ENCODE measurements around the gene FST.
A peak's percentile ranks its signal among the peaks of the same experiment; 100 is the strongest.

Gene FST, protein sequence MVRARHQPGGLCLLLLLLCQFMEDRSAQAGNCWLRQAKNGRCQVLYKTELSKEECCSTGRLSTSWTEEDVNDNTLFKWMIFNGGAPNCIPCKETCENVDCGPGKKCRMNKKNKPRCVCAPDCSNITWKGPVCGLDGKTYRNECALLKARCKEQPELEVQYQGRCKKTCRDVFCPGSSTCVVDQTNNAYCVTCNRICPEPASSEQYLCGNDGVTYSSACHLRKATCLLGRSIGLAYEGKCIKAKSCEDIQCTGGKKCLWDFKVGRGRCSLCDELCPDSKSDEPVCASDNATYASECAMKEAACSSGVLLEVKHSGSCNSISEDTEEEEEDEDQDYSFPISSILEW

DNA sequence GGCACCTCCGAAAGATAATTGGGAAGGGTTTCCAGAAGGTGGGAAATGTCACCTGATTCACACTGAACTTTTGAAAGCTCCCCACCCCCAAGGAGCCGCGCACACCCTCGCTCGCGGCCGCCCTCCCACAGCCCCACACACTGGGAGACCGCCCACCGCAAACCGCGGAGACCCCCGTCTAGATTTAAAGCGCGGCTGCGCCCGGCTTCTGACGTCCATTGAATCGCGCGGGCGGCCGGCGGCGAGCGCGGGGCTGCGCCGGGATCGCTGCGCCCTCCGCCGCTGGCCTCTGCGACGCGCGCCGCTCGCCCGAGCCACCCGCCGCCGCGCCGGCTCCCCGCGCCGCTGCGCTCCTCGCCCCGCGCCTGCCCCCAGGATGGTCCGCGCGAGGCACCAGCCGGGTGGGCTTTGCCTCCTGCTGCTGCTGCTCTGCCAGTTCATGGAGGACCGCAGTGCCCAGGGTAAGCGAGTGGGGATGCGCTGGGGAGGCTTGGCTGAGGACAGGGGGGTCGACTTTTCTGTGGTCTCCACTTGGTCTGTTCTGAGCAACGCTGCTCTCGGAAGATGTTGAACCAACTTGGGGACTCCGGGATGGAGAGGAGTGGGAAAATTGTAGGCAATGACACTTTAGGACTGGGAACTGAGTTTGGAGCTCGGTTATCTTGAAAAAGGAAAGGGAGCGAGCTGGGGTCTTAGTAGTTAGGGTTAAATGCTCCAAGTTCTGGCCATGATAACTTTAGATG, at the start of gene FST:
Gene FST (plus strand): TSS at position 214 of the 743 bp plus-strand sequence. CDS start 163 bp downstream, at position 377.
- peak; percentile 64 for DNase-seq

DNA sequence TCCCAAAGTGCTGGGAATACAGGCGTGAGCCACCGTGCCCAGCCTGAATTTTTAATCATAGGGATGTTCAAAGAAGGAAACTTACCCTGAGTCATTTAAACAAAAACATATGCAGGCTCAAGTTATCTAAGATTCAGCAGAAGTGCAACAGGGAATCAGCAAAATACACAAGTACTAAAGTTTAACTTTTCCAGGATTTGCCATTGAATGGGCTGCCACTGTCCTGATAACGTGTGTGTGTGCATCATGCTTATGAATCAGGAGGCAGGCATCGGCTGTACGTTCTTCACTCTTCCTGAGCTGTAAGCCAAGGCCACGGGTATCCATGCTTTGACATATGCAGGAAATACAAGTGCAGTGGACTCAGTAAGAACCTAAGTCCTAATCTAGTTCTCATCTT, 48.8 kb upstream of the FST start:
- no peak for DNase-seq

DNA sequence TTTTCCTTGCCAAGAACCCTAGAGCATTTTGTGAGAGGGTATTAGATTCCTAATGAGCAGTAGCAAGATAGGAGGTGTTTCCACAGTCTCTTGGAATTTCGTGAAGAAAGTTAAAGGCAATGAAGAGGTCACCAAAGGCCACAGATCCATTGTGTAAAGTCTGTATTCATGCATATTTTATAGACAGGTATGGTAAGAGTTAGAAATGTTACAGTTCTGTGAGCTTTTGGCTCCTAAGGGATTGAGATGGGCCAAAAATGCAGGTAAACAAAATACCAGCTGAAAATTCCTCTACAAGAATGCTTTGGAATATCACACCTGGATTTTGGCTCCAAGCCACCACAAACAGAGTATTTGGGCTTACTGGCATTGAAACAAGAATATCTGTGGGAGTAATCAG, 47.4 kb upstream of the FST start:
- DNase-seq, result no peak

DNA sequence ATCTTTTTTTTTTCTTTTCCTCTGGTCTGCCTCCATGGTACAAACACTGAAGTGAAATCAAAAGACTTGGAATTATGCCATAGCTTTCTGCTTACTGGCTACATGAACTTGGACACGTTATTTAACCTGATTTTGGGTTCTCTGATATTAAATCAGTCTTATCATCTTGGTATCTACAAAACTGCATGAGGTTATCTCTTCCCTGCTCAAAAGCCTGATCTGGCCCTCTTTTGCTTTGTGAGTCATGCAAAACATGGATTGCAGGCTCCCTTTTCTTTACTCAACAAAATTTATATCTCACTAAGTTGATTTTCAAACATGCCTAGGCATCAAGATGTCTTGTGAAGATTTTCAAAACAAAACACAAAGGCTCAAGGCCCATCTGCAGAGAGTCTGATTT, 45.9 kb upstream of the FST start:
- DNase-seq, result no peak

DNA sequence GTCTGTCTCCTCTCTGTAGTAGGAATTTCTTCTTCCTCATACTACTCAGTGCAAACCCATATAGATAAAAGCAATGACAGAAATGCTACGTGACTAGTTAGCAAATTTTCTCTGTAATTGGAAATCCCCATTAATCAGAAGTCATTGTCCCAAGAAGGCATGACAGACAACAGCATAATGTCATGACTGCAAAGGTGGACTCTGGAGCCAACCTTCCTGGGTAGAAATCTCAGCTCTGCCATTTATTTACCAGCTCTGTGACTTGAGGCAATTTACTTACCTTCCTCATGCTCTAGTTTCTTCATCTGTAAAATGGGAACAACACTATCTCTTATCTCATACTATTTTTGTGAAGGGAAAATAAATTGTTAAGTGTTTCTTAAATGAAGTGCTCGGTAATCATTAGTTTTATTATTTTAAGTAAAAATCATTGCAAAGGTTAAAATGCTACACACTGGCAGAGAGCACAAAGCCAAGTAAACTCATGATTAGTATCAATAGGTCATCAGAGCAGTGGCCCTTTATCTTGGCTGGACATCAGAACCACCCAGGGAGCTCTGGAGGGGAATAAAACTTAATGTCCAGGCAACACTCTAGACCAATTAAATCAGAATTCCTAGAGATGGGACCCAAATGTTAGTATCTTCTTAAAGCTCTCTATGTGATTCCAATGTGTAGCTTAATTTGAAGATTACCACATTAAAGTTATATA, 43.8 kb upstream of the FST start:
- no peak for DNase-seq

DNA sequence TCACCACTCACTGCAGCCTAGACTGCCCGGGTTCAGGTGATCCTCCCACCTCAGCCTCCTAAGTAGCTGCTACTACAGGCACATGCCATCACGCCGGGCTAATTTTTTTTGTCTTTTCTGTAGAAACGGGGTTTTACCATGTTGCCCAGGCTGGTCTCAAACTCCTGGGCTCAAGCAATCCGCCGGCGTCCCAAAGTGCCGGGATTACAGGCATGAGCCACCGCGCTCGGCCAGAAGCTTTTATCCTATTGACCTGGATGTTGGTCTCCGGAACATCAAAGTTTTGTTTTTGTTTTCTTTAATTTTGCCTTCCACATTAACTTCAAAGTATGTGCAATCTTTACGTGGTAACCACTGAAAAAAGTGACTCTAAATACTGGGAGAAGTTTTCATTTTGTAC, 42.4 kb upstream of the FST start:
- DNase-seq, result no peak

DNA sequence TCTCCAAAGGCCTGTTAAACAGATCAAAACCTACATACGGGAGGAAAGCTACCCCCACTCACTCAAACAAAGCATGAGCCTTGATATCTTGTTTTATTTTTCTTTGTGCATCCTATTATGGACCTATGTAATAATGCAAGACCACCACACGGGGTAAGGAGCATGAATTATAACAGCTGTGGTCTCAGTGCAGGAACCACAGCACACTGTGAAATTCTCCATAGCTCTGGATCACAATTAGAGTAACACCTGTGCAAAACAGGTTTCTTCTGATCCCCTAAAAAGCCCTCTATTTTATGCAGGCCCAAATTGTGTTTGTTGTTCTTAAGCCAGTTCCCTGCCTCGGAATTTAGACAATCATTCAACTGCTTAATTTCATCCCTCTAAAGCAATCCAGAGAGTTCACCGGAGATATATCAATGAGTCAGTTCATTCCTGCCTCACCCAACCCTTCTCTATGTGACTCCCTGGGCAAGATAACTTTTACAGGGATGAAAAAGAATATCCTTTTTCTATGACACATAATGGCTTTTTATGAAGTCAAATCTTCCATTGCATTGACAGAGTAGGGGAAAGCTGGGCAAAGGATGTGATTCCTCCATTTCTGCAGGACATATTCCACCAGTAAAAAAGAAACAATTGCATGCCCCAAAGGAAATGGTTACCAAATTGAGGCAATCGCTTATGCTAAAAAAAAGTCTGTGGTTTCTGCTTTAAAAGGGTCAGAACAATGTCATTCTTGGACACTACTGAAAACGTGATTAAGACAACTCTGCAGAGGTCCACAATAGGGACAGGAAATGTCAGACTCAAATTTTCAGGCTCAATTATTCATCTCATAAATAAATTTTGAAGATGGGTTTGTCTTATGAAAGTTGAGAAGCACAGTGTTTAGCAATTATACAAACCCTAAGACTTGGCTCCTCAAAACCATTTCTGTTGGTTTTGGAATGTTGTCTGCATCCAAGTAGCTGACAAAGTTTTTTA, 41.6 kb upstream of the FST start:
- no peak for DNase-seq

DNA sequence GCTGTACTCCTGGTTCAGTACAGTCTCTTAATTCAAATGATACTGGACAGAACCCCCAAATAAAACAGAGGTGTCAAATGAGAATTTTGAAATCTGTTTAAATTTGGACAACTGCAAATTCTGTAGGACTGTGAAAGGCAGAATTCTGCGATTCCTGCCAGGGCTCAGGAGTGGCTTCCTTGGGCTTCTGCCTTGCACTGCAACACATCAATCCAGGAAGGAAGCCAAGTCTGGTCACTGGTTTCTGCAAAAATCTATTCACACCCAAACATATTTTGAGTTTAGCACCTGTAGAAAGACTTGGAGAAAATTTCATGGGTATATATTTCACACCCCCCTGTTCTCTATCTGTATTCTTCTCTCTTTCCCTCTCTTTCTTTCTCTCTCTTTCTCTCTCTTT, 37.5 kb upstream of the FST start:
- DNase-seq, result no peak

DNA sequence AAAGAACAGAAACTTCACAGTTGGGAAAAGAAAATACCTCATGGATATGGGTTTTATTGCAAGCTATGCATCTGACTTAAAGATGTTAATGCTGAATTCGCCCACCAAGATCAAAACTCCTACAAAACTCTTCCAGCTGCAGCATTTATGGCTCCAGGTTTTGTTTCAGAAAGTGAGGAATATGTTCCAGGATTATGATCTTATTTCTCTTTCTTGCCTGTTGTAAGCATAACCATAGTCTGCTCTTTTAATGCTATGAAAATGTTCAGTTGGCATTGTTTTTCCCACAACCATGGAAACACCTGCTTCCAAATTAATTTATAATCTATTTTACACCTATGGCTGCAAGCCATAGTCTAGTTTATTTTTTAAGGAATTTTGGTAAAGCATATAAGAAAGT, 34.9 kb upstream of the FST start:
- no peak for DNase-seq

DNA sequence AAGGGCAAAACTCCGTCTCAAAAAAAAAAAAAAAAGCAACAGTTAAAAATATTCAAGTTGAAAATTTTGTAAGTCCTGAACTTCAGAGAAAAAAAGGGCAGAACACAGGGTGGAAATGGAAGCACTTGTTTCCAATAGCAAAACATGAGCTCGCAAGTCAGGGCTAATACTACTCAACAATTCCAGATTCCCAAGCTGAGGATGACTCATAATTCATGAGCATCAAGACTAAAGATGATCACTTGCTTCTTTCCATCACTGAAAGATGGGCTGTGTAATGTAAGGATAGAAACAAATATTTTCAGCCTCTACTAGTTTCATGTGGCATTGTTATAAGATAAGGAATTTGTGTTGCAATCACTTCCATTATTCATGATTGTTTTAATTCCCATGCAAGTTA, 33.5 kb upstream of the FST start:
- DNase-seq, result no peak

DNA sequence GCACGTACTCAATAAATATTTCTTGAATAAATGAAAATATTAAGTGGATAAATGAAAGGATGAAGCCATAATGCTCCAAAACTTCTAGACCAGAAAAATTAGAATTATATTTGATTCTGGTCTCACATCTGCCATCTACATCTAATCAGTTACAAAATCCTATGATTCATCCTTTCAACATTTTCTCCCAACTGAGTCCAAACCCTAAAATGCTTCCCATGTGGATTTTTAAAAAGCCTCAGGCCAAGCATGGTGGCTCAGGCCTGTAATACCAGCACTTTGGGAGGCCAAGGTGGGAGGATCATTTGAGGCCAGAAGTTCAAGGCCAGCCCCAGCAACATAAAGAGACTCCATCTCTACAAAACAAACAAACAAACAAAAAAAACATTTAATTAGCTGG, 31.6 kb upstream of the FST start:
- DNase-seq, result no peak

DNA sequence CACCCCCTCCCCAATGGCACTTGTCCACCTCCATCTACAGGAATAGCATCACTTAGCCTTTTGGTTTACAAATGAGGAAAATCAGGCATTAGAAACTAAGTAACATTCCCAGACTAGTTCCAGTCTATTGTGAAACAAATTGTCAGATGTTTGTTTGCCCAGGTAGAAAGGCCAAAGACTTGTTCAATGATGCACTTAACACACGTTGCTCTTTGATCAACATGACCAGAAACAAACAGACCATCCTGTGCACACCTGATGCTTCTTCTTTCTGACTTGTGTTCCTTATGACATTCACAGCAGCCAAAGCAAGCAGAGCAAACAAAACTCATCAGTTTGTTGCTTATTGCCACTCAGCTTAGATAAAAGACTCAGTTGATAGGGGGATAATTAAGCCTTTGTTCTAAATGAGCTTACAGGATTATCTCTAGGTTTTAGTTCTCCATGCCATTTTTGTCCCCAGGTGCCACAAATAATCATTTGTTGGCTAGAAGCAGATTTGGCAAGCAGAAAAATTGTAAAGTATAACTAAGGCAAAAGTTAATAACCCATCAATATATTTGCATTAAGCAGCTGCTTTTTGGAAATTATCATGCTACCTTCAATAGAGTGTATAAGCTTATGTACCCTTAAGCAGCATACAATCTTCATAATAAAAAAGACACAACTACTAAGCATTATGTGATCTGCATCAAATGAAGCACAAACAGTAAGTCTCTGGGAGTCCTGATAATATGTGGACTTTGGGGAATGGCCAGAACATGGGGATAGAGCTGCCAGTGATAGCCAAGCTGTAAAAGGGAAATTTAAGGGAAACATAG, 26.3 kb upstream of the FST start:
- no peak for DNase-seq

DNA sequence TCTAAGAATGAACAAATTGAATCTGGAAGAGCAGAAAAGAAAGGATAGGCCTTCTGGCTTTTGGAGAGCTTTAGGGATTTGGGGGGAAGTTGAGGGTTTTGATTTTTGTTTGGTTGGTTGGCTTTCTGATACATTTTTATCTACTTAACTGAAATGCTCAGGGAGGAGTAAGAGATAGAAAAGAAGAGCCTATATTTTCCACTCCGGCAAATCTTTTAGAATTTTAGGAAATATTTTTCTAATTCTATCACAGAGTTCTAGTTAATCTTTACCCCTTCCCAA, 25.8 kb upstream of the FST start:
- no peak for DNase-seq

DNA sequence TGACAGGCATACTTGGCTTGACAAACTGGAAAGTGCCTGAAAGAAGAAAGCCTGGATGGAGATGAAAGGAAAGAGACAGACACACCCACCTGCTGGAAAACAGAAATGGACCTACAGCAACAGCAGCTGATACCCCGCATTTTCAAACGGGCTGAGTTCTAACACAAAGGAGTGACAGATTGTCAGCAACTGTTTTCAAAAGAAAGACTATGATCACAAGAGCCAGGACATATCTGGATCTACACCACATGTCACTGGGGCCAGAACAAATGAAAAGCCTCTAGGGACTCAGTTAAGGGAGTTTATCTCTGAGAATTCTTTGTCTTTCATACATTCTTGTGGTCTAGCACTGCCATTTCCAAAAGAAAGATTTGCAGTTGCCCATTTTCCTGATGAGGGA, 24.1 kb upstream of the FST start:
- no peak for DNase-seq

DNA sequence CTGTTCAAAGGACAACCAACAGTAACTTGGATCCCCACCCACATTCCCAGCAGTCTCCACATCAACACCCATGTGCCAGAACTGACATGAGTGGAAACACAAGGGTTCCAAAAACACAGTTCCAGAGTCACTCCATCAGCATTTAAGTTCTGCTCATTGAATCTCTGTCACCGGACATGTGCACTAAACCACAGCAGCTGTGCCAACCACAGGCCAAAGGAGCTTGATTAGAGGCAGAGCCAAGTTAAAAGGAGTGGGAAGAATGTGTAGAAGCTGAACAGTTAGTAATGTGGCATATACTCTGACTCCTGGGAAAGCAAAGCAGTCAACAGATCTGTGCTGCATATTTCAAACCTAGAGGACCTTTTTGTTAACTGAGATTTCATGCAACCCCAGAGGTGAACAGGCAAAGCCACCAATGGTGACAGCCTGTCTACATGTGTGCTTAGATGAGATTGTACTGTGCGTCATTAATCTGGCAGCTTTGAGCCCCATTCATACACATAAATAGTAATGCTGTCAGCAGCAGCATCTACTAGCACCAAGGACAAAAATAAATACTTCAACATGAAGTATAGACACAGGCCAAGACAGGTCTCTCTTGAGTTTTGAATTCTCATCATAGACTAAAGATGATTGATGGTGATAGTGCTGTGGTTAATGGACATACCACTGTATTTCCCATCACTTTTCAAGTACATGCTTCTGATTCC, 16.4 kb upstream of the FST start:
- no peak for DNase-seq

DNA sequence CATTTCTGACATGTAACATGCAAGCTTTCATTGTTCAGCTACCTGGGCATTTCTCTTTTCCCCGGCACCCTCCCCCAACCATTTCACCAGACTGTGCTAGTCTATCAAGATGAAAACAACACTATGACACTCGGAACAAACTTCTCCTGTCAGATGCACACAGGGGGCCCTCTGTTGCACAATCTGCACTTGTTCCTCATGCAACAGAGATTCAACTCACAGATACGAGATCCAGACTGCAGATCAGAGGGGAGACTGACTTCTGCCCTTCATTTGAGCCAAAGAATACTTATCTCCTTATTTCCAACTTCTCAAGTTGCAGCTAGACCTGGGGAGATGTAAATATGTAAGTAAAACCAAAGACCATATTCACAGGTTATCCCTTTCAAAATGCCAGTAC, 15.7 kb upstream of the FST start:
- DNase-seq, result no peak

DNA sequence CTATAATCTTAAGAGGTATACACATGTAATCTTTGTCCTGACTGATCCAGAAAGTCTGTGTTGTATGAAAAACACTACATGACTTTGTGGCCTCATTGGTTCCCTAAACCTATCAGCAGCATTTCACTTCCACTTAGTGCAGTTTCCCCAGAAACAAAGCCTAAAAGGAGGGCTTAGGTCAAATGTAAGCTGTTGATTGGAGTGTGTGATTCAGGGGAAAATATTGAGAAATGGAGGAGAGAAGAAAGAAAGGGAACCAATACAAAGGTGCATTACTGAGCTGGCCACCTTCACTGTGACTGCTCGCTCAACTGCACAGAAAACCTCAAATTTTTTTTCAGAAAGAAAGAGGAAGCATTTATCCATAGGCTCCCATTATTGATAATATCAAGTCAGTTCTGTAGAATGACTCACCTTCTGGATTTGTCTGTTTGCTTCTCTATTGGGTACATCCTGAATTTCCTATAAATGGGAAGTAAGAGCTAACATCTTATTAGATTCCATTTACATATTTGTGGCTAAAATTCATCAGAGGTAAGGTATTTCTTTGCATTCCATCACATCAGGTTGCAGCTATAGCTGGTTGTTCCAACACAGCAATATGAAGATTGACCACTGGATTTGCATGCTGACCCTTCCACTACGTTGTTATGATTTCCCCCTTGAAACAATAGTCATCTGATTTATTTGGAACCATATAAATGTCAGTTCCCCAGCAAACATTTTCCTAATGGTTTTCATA, 10.3 kb upstream of the FST start:
- DNase-seq, result no peak

DNA sequence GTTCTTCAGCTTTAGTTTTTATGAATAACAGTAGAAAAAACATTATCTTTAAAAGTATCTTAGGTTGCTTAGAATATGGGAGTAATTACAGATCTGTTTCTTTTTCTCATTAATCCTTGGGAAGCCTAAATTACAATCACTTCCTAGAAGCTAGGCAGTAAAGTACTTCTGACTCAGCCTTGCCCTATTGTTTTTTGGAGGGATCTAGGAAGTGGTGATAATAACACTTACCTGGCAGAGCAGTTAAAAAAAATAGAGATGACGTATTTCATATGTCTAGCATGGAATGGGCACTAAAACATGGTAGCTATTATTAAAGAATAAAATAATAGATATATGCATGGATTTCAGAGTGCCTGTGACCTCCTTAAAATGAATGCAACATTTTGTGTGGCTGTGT, 8.2 kb upstream of the FST start:
- no peak for DNase-seq

DNA sequence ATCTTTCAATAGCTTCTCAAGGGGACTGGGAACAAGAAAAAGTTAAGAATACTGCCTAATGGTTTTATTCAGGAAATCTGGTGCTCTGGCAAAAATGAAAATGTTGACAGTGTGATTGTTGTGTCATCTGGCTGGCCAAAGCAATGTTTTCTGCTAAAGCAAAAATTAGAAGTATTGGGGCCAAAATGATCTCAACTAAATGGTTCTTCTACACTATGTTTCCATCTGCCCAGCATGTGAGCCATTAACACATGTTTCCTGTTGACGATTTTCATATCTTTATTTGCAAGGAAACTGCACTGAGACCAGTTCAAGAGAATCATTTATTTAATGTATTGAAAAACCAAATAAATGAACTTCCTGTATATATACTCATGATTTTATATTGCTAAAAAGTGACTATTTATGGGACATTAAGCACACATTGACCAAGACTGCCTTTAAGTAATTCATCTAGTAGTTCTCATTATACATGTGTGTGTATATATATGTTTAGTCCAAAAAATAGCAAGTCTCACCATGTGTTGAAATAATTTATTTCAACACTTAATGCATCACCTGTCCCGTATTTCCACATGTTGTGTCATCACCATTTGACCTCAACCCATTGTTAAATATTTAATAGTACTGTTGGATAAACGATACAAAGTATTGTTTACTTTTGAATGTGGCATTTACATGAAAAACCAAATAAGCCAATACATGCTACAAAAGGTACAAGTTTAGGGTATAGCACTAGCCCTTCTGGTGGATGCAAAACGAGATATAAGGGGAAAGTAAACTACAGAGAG, 7.5 kb upstream of the FST start:
- no peak for DNase-seq

DNA sequence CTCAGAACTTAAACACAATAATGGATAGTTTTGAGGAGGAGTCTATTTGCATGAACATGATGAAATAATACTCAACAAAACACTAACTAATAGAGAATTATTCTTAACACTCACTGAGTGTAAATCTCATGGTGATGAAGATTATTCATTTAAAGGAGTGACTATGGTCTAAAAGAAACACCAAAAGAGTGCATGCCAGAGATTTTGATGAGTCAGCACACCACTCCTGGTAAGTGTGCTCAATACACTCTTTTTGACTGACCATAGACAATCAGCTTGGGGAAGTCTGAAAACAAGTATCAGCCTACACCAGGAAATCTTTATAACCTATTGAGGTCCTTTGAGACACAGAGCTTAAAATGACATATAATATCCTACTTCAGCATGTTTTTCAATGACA, 6.8 kb upstream of the FST start:
- no peak for DNase-seq

Measured in 8988T (cell line).